GM21367 (cell line): ENCODE measurements around the gene LMLN.
"Not testable (repeated sequence)": the region's sequence is repeated elsewhere in the genome, so short reads cannot be mapped to it uniquely, and the experiment has no call there.

Experiments used
- ATAC-seq: cut with Tn5 transposase; IDR thresholded peaks from one replicate; pipeline ENCODE4 v1.9.1; 2021; ENCODE audit not compliant: unreplicated experiment

The LMLN gene

DNA sequence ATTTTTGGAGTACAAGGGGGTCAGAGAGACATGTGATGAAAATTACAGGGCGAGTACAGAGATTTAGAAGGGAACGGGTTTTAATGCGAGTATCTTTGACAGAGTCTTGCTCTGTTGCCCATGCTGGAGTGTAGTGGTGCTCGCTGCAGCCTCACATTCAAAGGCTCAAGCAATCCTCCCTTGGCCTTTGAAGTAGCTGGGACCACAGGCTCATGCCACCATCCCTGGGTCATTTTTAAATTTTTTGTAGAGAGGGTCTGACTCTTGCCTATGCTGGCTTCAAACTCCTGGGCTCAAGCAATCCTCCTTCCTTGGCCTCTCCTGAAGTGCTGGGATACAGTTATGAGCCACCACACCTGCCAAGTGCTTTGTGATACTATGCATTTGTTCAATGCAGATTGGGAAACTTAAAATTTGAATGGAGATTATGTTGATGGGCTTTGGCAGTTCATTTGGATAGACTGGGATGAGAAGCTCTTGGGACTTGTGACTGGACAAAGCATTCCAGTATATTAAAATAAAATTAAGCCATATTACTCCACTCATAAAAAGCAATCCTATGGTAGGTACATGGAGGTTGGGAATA lies 4.0 kb upstream of the LMLN start:
- ATAC-seq: no peak

DNA sequence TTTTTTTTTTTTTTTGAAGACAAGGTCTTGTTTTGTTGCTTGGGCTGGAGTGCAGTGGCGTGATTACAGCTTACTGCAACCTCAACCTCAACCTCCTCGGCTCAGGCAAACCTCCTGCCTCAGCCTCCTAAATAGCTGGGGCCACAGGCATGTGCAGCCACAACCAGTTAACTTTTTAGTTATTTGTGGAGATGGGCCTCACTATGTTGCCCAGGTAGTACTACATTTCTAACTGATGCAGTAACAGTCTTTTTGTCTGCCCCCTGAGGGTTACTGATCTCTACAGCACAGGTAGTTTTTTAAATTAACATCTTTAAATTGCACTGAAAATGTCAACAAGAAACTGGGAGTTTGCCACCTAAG lies 3.4 kb upstream of the LMLN start:
- no peak for ATAC-seq

DNA sequence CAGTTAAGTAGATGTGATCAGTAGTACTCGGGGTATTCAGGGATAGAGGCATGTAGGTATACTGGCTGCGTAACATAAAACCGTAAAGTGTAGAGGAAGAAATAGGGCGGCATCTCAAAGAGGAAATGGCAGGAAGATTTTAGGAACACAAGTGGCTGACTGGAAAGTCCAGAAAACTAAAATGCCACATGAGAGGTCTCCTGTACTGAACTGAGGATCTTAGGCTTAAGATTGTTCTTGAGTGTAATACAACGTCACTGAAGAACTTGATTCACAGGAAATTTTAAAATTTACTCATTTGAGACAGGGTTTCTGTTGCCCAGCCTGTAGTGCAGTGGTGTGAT lies 2.3 kb upstream of the LMLN start:
- no peak for ATAC-seq

DNA sequence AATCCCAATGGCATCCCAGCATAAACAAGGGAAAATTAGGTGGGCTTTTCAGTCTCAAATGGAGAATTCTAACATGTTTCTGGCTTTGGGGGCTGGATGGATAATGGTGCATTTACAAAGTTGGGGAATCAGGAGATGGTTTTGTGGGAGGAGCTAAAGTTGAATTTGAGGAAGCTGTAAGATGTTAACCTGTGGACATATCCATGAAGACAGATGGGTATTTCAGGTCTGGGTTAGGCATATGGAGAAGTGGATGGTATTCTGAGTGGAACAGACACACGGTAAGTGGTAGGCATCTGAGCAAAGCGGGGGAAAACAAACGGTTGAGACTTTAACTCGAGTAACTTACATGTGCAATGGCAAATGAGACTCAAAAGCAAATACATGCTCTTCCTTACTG lies 1.7 kb upstream of the LMLN start:
- ATAC-seq: no peak

DNA sequence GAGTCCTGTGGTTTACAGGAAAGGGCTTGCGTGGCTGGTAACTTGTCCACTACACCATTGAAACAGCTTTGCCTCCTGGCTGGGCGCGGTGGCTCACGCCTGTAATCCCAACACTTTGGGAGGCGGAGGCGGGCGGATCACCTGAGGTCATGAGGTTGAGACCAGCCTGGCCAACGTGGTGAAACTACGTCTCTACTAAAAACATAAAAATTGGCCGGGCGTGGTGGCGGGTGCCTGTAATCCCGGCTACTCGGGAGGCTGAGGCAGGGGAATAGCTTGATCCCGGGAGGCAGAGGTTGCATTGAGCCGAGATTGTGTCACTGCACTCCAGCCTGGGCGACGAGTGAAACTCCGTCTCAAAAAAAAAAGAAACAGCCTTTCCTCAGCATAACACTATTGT lies 1.2 kb upstream of the LMLN start:
- ATAC-seq: not testable (repeated sequence)

DNA sequence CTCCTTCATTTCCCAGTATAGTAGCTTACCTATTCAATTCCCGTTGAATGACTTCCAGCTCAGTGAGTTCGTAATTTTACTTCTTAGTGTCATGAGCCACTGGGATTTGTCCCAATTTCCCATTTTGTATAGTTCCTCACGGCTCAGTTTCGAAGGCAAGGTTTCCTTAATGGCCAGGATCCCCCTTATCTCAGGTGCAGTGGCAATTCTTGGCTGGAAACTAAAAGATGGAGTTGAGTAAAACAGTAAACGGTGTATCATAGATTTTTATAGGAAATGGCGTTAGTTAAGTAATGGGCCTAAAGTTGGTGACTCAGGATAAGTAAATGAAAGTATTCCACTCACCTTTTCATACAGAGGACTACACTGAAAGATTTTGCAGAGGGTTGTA lies 522 bp upstream of the LMLN start:
- ATAC-seq: no peak

DNA sequence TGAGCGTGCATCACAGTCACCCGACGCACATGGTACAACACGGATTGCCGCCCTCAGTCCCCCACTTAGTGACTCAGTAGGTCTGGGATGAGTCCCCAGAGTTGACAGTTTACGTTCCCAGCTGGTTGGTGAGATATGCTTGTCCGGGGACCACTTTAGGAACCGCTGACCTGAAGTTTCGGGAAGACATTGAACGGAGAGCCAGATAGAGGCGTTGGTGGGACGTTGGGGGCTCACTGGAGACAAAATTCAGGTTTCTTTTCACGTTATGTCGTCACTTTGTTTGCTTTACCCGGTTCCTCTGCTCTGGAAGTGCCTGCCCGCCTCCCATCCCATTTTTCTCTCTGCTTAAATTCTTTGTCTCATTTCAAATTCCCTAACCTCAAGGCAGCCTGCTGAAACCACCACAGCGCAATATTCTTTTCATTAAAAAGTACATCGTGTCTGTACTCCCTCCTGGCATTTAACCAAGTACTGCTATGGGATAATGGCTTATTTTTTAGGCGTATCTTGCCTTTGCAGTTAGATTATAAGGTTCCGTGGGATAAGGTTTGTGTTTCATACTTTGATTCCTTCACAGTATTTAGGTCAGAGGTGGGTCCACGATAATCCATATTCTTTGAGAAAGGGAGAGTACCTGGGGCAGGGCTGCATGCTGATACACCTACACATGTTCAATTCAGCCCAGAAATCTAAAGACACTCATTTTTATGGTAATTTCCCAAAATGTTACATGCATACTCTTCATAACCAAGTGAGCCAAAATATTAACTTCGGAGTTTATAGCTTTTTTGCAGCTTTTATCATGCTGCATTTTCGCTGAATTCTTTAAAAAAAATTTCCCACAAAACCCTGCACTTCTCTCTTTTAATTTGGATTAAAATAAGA lies 921 bp downstream of the LMLN start:
- ATAC-seq: no peak

DNA sequence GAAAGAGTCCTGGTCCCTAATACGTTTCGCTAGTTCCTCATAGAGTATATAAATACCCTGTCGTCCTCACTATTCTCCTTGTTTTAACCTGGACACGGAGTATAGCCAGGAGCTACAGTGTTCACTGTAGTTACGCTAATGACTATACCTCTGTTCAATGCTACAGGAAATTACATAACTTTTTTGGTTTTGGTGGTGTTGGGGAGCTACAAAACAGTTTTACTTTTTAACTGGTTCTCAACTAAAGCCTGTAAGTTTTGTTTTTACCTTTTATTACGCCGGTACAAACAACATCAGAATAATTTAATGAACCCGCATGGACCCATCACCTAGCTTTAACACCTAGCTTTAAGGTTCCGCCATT lies 1.5 kb downstream of the LMLN start:
- ATAC-seq: no peak

DNA sequence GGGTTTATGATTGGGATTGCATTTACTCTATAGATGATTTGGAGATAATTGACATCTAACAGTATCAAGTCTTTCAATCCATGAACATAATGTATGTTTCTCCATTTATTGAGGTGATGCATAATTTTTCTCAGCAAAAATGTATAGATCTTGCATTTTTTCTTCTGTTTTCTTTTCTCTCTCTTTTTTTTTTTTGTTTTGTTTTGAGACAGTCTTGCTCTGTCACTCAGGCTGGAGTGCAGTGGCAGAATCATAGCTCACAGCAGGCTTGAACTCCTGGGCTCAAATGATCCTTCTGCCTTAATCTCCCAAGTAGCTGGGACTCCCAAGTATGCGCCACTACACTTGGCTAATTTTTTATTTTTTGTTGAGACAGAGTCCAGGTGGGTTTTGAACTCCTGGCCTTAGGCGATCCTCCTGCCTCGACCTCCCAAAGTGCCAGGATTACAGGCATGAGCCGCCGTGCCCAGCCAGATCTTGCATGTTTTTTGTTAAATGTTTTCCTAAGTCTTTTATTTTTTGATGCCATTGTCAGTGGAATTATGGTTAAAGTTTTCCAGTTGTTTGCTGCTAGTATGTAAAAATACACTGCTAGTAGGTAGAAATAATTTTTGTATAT lies 3.1 kb downstream of the LMLN start:
- ATAC-seq: no peak

DNA sequence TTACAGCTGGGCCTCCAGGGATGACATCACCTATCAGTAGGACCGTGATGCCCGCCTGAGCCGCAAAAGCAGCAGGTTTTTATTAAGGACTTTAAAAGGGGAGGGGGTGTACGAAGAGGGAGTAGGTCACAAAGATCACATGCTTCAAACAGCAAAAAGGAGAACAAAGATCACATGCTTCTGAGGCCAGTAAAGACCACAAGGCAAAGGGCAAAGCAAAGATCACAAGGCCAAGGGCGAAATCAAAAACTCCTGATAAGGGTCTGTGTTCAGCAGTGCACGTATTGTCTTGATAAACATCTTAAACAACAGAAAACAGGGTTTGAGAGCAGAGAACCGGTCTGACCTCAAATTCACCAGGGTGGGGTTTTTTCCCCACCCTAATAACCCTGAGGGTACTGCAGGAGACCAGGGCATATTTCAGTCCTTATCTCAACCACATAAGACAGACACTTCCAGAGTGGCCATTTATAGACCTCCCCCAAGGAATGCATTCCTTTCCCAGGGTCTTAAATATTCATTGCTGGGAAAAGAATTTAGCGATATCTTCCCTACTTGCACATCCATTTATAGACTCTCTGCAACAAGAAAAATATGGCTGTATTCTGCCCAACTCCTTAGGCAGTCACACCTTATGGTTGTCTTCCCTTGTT lies 7.4 kb downstream of the LMLN start:
- not testable (repeated sequence) for ATAC-seq

DNA sequence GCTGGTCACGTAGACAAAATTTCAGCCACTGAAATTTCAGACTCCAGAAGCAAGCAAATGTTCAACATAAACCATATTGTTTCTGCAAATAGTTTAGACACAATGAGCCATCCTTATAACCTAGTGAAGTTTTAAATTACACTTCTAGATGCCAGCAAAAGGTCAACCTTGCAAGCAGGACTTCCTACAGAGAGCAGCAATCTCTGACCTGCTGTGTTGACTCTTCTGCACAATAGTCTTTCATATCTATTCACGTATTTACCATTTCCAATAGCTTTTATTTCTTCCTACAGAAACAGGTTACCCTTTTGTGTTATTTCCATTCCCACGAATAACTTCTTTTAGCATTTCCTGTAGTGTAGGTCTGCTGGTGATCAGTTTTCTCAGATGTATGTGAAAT lies 10.6 kb downstream of the LMLN start:
- no peak for ATAC-seq

DNA sequence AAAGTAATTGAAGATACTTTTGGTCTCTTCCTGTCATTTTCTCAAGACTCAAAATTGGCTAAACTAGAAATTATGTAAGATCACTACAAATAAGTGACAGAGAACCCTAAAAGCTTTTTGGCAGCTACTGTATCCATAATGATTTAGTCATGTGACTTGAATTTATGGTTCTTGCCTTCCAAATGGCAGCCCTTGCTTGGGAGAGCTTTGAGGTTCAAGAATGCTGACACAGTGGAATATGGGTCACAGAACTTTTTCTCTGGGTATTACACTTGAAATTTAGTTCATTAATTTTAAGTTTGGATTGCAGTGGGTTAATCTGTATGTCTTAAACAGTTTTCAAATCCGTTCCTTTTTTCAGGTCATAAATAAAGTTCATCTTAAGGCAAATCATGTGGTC lies 14.0 kb downstream of the LMLN start:
- ATAC-seq: no peak

DNA sequence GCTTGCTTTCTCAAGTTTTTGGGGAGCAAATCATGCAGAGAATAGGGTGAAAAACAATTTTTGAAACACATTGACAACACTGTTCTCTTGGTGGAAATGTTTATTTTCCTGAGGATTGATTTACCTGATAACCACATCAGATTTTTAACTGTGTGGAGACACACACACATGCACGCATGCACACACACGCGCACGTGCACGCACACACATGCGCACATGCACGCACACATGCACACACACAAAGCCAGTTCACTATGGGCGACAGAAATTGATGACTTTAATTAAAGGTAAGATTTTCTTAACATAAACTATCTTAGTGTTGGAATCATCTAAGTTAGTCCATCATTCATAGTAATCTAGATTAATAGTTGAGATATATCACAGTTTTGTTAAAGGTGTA lies 15.3 kb downstream of the LMLN start:
- no peak for ATAC-seq

DNA sequence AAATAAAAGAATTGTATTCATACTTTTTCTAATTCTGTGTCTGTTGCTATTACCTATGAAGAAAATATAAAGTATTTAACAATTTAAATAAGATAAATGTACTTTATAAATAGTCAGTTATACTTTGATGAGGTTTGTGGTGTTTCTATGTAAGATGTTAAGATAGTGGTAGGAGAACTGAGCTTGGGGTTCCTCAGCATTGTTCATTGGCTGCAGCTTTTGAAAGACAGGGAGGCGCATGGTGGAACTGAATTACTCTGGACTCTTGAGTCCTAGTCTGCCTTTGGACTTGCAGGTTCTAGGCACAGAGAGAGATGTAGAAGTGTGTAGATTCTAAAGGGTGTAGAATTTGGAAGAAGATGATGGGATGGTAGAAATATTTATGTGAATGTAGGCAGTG lies 23.1 kb downstream of the LMLN start:
- ATAC-seq: no peak

DNA sequence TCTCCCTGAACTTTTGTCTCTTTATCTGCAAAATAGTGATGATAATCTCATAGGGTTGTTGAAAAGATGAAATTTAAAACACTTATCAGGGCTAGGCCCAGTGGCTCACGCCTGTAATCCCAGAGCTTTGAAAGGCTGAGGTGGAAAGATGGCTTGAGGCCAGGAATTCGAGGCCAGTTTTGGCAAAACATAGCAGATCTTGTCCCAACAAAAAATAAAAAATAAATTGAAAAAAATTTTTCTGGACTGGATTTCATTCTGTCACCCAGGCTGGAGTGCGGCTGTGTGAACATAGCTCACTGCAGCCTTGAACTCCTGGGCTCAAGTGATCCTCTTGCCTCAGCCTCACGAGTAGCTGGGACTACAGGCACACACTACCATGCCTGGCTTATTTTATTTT lies 29.6 kb downstream of the LMLN start:
- no peak for ATAC-seq

DNA sequence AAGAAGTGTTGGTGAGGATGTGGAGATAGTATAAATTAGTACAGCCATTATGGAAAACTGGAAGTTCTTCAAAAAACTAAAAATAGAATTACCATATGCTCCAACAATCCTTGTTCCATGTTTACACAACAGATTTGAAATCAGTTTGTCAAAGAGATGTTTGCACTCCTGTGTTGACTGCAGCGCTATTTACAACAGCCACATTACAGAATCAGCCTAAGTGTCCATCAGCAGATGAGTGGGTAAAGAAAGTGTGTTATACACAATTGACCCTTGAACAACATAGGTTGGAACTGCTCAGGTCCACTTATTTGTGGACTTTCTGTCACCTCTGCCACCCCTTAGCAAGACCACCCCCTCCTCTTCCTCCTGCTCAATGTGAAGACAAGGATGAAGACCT lies 34.7 kb downstream of the LMLN start:
- ATAC-seq: no peak

DNA sequence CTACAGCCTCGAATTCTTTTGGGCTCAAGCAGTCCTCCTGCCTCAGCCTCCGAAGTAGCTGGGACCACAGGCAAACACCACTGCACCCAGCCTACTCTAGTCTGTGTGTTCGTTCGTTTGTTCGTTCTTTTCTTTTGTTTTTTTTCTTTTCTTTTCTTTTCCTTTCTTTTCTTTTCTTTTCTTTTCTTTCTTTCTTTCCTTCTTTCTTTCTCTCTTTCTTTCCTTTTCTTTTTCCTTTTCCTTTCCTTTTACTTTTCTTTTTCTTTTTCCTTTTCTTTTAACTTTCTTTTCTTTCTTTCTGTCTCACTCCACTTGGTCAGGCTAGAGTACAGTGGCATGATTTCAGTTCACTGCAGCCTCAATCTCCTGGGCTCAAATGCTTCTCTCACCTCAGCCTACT lies 36.8 kb downstream of the LMLN start:
- ATAC-seq: no peak

DNA sequence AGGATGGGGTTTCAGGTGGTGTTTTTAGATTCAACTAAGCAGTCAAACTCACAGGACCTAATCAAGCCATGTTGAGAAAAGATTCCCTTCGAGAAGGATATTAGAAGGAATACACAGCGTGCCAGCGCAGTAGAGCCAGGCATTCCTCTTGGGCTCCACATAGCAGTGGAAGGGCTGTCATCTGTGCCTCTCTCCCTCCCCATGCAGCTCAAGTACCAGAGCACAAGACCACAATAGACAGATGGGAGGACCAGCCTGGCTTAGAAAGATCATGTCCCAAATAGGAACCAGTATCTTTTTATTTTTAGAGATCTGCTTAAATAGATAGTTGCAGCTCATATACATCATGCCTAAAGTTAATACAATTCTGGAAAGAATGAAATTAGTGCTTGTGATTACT lies 37.9 kb downstream of the LMLN start:
- ATAC-seq: no peak

DNA sequence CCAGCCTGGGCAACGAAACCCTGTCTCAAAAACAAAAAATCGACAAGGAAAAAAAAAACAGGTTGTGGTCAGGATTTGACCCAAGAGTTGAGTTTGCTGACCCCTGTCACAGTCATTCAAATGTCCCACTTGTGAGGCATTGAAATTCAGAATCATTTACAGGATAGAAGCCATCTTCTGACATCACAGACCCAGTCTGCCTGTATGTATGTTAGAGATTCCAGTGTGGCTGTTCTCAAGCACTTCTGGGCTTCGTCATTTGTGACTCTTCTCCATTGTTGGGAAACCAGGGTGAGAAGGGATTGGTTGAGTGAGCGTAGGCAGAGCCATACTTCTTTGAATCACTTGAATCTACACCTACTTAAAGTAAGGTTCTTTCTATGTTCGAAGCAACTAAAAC lies 57.1 kb downstream of the LMLN start:
- ATAC-seq: no peak

DNA sequence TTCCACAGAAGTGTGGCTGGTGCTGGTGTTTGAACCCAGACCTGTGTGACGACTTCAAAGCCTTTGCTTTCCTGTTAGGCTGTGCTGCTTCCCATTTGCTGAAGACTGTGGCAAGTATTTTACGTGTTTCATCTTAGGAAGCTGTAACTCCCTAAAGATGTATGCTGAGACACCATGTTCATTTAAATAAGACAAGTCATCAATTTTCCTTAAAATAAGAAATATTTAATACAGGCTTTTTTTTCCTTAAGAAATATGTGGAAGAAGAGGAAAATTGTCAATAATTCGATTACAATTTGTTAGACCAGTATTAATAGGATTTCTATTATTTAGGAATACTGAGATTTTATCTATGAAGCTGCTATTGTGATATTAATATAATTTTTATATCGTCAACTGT lies 58.4 kb downstream of the LMLN start:
- ATAC-seq: no peak

DNA sequence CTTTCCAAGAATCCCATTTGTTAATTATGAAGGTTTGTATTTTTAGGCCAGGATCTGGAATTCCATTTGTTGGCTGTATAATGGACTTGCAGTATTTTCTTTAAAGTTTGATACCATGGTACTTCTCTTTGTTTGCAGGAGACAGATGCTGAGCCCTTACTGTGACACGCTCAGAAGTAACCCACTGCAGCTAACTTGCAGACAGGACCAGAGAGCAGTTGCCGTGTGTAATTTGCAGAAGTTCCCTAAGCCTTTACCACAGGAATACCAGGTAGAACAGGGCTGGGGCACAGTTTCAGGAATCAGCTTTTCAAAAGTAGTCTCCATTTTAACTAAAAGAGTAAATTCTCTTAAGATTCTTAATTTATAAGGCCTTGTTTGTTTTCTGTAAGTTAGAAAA lies 59.1 kb downstream of the LMLN start:
- no peak for ATAC-seq

DNA sequence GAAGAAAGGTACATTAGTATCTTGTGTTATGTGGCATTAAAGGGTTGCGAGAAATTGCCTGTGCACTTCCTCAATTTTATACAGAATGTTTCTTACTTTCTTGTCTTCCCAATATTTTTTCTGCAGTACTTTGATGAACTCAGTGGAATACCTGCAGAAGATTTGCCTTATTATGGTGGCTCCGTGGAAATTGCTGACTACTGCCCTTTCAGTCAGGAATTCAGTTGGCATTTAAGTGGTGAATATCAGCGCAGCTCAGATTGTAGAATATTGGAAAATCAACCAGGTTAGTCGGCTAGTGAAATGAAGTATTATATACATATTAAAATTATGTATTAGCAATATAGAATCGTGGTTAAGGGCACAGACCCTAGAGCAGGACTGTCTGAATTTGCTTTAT lies 61.3 kb downstream of the LMLN start:
- ATAC-seq: no peak
